Left hindlimb (tissue), 1 donor: ENCODE results near the gene TMEM213.

Experiments
- DNase-seq: peaks from one replicate; pipeline ENCODE4 v3.0.0-alpha.2; 2018

TMEM213 gene

DNA sequence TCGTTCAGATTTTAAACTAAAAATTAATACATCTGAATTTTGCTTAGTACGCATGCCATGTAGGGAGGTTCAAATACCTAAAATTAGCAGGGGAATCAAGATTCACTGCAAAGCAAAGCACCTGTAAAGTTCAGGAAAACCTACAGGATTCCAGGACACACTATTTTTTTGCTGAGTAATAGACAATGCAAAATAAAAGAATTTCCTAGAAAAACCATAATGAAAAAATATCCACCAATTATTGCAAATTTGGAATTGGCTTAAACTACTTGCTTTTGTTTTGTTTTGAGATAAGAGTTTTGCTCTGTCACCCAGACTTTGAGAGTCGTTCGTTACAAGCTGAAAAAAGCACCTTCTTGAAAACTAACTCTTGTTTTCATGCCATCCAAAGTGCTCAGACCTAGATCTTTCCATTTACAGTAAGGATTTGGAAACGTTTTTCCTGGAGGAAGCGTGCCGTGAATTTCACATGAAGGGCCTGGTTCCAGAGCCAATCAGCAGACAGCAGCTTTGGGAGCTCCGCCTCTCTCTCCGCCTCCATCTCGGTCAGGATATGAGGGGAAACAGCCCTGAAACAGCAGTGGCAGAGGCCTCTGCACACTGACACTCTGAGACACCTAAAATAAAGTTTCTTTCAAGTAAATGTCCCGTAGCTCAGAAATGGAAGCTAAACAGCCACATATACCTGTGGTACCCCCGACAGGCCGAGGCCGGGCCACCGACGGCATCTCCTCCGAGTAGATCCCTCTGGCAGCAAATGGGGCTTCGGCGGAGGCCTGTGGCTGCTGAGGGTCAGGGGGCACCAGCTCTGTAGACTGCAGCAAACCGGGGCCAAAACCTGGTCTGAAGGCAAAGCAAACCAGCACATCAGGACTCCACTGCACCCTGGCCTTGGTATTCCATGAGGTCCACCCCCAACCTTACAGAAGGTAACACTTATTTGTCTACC lies 46.1 kb downstream of the TMEM213 start:
- no peak for DNase-seq

DNA sequence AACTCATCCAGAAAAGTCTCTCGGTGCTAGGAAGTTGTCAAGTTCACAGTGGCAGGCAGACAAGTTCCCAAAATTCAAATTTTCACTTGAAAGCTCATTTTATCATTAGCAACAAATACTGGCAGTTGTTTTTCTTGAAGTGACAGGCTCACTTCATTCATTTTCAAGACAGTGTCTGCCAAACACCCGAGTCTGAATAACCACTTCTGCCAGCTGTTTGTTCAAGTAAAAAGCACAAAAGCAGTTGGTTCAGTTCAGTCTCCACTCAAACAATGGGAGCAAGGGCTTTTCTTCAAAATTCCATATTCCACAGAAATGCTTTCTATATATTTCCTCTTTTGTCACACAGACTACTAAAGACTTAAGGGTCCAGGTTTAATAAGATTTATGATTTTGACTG lies 47.9 kb downstream of the TMEM213 start:
- no peak for DNase-seq

DNA sequence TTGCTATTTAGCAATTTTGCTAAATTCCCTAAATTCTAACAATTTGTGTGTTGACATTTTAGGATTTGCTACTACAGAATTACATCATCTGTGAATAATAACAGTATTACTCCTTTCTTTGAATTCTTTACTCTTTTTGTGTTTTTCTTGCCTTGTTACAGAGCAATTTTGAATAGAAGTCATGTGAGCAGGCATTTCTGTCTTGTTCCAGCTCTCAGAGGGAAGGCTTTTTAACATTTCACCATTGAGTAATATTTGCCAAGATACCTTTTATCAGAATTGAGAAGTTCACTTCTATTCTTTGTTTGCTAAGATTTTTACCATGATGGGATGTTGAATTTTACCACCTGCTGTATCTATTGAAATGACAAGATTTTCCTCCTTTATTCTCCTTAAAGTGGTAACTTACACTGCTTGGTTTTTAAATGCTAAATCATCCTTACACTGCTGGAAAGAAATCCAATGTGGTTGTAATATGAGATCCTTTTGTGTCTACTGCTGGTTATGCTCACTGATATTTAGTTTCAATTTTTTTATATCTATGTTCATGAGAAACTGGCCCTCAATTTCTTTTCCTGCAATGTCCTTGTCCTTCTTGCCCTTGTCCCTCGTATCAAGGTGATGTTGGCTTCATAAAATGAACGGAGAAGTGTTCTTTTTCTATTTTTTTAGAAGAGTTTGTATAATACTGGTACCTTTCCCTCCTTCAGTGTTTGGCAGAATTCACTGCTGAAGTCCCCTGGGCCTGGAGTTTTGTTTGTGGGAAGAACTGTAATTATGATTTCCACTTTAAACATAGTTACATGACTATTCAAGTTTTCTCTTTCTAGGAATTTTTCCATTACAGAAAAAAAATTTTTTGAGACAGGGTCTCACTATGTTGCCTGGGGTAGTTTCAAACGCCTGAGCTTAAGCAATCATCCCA lies 50.5 kb downstream of the TMEM213 start:
- no peak for DNase-seq

DNA sequence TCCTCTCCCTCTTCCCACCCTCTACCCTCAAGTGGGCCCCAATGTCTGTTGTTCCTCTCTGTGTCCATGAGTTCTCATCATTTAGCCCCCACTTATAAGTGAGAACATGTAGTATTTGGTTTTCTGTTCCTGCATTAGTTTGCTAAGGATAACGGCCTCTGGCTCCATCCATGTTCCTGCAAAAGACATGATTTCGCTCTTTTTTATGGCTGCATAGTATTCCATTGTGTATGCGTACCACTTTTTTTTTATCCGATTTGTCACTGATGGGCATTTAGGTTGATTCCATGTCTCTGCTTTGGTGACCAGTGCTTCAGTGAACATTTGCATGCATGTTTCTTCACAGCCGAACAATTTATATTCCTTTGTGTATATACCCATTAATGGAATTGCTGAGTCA lies 51.9 kb downstream of the TMEM213 start:
- no peak for DNase-seq

DNA sequence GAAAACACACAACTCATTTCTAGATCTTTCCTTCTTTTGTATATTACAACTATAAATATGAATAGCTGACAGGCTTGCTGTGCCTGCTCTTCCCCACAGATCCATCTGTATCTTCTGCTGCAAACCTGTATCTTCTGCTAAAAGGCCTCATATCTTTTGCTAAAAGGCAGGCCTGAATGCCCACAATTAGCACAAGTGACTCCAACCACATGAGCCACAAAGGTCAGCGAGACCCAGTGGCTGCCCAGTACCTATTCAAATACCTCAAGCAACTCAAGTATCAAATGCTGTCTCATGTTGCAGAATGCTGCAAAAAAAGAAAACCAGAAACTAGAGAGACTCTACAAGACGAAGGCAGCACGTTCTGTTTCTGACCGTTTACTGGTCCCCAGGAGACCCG lies 54.7 kb downstream of the TMEM213 start:
- no peak for DNase-seq

DNA sequence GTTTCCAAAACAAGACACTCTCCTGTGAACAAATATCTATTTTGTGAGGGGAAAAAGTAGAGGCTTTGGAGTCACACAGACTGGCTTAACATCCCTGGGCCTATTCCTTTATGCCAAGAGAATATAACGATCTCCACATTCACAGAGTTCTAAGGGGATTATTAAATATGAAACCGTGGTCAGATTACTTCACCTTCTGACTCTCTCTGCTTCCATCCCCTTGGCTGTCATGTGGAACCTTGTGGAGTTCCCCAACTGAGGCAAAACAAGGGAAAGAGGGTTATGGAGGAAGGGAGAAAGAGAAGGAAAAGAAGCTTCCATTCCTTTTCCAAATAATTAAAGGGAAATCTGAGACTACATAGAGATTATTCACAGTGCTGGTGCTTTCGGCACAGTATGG lies 55.7 kb downstream of the TMEM213 start:
- no peak for DNase-seq

DNA sequence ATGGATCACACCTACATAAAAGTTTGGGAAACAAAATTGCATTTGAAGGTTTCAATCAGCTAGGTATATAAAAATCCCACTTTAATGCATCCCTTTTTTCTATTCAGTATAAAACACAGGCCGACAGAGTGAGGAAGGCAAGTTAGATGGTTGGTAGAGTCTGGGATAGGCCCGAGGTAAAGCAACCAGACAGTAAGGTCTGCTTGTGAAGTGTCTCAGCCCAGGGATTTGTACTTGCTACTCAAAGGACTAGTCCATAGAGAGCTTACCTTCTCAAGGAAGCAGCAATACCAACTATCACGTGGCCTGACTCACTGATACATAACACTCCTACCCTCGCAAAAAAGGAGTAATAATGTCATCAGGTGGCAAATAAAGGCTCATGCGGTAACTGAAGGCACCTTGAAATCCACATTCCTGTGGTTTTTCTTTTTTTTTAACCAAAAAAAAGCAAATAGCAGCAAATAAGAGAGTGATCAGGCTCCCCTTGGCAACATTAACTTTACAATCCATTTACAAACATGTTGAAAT lies 56.4 kb downstream of the TMEM213 start:
- DNase-seq = no peak

DNA sequence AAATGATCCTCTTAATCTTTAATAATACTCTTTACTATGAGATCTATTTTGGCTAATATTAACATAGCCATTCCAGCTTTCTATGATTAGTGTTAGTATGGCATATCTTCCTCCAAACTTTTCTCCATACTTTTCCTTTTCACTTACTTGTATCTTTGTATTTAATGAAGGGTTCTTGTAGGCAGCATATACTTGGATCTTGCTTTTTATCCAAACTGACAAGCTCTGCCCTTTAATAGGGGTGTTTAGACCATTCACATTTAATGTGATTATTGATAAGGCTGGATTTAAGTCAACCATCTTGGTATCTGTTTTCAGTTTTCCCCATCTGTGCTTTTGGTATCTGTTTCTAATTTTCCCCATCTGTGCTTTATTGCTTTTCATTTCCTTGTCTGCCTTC lies 59.9 kb downstream of the TMEM213 start:
- DNase-seq = no peak

DNA sequence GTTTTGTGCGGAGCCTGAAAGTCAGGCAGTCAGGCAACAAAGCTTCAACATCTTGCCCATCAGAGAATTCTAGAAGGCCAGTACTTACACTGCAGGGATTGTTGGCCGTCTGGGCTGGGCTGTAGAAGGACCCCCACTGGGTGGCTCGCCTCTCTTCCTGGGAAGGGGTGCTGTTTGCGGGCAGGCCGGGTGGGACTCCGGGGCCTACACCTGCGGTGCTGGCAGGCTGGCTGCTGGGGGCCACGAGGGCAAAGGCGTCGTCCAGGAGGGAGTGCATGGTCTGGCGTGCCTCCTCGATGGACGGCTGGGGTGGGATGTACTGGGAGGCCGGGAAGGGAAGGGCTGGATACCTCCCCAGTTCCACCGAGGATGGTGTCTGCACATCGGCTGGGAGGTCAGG lies 63.3 kb downstream of the TMEM213 start:
- no peak for DNase-seq

DNA sequence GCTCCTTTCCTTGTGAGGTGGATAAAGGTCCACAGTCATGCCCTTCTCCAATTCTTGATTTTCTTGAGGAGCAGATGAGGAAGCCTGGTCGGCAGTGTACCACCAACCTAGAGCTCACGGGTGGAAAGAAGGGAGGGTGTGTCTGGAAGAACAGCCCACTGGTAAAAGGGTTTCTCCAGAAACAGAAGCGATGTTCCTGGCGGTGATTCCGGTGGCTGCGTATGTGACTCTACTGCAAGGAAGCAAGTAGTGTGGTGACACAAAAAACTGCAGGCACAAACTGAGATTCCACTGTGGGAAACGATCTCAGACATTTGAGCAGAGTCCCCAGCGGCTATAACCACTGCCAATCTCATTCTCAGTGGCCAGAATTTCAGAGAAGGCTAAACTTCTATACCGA lies 66.1 kb downstream of the TMEM213 start:
- no peak for DNase-seq

DNA sequence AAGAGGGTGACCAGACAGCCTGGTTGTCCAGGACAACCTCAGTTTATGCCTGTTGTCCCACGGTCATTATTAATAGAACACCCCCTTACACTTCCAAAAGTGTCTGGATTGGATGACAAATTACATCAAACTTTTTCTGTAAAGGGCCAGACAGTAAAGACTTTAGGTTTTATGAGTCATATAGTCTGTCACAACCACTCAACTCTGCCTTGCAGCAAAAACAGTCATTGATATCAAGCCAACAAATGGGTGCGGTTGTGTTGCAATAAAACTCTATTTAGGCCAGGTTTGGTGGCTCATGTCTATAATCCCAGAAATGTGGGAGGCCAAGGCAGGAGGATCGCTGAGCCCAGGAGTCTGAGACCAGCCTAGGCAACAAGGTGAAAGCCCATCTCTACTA lies 66.9 kb downstream of the TMEM213 start:
- DNase-seq = no peak

DNA sequence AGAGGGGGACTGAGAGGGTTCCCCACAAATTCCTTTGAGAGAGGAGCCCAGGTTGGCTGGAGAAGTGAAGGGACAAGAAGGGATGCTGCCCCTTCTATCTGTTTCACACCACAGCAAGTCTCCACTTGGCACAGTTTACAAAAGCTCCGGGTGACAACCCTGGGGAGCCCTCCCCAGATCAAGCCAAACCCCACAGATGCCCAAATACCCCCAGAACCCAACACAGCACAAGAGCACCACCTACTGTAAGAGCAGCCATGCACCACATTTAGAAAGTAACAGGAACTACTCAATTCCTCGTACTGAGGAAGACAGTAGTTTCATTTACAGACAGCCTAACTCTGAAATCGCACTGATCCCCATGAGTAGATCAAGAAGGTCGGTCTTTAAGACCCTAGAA lies 68.0 kb downstream of the TMEM213 start:
- DNase-seq = no peak

DNA sequence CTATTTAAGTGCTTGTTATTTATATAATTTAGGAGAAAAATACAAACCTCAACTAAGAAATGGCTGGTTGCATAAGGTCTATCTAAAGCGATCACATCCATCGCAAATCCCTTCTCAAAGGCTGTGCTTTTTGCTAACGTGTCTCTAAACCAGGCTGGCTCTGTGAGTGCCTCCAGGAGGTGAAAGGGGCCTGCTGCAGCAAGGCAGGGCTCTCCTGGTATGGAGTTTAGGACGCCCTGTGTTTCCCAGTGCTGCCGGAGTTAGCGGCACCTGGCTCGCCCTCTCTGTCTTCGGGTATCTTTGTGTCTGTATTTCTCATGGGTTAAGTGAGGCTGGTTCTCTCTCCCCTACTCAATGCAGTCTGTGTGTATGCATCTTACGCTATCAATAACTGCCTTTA lies 68.6 kb downstream of the TMEM213 start:
- no peak for DNase-seq

DNA sequence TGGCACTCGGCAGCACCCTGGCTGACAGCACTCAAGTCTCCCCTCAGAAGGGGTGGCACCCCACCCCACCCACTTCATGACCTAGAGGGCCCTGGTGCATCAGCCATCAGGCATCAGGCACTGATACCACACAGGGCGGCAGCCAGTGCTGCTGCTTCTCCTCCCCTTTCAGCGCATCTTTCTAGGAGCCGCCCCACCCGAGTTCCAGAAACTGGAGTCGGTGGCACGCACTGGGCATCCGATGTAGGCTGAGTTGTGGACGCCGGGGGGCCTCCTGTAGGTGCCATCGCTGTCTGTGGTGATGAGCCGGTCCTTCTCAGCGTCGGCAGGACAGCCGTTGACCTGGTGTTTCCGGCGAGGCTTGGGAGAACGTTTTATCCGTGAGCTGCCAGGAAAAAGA lies 70.0 kb downstream of the TMEM213 start:
- no peak for DNase-seq

DNA sequence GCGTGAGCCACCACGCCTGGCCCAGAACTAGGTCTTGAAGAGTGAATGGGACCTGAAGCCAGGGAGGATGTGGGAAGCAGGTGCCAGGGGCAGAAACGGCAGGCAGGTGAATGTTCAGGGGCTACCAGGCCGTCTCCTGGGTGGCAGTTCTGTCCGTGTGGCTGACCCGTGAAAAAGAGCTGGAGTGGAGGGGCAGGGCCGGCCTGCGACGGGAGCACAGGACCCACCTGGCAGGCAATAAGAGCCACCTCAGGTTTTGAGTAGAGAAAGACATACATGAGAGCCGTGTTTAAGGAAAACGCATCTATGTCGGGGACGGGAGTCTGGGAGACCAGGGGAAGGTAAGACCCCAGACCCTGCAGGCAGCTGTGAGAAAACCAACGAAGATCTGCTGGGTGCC lies 70.9 kb downstream of the TMEM213 start:
- DNase-seq = no peak

DNA sequence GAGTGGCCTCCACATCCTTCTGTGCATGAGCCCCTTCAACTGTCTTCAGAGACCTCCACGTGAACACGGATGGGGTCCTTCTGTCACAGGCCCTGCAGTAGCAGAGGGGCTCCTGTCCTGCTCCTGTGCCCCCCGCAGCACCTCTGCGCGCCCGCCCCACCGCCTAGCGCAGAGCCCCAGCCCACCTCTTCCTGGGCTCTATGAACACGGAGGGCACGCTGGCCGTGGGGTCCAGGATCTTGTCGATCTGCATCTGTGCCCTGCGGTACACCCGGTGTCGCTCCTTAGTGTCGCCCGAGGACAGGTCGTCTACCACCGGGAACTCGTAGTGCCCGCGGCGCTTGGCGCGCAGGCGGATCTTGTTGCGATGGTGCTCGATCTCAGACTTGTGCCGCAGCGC lies 71.6 kb downstream of the TMEM213 start:
- DNase-seq = no peak

DNA sequence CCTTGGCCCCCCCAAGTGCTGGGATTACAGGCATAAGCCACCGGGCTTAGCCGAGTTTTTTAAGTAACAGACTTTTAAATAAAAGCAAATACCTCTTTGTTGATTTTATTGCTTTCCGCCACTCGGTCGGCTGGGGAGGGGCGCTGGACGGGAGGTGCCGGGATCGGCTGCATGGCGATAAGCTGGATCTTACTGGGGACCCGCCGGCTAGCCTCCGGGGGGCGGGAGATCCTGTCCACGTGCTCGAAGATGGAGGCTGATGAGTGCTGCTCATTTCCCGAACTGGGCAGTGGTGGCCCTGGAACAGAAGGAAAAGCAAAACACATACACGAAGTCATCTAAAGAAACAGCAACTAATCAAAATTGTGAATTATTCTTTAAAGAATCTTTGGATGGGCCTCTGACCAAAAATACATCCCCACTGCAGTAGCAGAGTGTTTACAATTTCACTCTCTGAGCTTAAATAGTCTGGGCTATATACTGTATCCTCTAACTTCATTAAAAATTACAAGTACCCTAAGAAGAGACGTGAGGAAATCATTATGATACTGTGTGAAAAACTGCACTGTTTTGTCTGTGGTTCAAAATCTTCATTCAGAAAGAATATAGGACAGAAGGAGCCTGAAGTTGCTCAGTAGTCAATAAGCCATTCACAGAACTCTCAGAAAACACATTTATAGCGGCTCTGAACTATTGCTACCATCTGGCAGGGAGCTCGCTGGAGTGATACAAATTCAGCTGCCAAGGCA lies 73.4 kb downstream of the TMEM213 start:
- DNase-seq = no peak

DNA sequence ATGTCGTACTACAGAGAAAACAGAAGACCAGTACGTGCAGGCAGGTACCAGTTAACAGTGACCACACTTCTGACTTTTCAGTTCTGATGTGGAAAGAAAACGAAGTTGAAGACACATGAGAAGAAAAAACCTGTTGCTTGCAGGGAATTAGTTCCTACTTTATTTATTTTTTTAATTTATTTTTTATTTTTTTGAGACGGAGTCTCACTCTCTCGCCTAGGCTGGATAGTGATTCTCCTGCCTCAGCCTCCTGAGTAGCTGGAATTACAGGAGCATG lies 74.0 kb downstream of the TMEM213 start:
- no peak for DNase-seq

DNA sequence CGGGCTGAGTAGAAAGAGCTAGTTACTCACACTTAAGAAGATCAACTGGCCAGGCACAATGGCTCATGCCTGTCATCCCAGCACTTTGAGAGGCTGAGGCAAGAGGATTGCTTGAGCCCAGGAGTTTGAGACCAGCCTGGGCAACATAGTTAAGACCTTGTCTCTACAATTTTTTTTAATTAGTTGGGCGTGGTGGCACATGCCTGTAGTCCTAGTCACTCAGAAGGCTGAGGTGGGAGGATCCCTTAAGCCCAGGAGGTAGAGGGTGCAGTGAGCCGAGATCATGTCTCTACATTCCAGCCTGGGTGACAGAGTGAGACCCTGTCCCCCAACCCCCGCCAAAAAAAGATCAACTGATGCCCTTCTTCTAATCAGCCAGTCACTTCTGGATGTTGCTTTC lies 74.8 kb downstream of the TMEM213 start:
- no peak for DNase-seq

DNA sequence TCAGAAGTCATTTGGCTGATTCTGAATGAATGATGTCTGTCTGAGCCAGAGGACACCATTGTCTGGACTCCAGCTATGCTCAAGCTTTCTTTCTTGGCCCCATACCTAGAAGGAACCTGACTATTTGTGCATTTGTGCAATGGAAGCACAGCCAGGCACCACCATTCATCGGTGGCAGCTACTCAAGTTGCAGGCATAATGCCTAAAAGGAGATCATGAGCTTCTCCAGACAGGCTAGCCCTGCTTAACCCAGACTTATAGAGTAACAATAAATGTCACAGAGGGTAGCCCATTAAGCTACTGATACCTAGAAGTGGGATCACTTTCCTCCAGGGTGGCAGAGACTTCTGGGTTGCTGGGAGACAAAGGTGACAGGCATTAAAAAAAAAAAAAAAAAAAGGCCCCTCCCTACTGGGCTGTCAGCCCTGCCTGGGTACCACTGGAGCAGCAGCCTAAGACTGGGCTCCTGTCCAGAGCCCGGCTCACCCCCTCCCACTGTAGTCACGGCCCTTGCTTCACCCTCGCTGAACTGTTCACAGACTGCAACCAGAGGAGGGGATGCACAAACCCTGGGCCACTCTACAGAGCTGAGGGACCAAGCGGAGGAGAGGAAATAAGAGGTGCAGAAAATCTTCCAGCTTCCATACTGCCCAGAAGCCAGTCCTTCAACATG lies 75.6 kb downstream of the TMEM213 start:
- DNase-seq = no peak

DNA sequence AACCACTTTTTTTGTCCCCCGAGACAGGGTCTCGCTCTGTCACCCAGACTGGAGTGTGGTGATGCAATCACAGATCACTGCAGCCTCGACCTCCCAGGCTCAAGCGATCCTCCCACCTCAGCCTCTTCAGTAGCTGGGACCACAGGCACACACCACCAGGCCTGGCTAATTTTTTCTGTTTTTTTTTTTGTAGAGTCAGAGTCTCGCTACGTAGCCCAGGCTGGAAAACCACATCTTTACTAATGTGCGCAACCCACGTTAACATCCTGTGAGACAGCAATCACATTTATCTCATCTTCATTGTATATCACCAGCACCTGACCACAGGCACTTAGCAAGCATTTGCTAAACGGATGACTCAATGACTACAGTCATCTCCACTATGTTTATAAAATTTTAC lies 78.0 kb downstream of the TMEM213 start:
- no peak for DNase-seq

DNA sequence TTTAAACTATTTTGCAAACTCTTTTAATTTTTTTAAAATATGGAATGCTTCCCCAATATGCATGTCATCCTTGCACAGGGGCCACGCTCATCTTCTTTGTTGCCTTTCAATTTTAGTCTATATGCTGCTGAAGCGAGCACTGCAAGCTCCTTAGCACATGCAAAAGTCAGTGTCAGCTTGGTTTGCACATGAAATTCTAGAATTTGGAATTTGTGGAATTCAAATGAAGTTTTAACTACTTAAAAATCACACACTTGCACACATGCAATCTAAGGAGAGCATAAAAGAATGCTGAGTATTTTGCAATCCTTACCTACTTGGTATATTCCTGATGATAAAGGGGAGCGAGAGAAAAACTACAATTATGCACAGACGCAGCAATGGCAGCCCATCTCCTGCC lies 78.5 kb downstream of the TMEM213 start:
- no peak for DNase-seq

DNA sequence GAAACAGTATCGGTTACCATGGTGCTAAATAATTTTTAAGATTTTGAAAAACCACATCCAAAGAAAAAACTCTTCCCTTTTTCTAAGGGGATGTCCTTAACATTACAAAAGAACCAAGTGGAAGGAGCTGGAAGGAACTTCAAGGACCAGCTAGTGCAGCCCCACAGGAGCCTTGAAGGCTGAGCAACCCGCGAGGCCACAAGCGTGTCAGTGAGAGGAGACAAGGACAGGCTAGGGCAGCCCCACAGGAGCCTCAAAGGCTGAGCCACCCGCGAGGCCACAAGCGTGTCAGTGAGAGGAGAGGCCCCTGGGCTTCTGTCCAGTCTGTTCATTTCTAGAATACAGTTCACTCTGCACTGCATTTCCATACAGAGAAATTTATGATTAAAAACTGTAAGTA lies 80.3 kb downstream of the TMEM213 start:
- DNase-seq = no peak
